Measurements from ENCODE around the gene APRT. TPM values are rescaled to one million over a fixed set of nuclear protein-coding genes. Genes with fewer than 3 reads are reported as not detected.

APRT gene
- total and polyA plus RNA-seq, 9 of the 15 experiments (the other 6 are each of a cell fraction or from before 2014, with no cell fraction given): 41.7 to 409 (median 146) TPM

- peak; percentile 67; the same call in 1 of the 2 replicates for TF ChIP-seq ZBTB9 (CRISPR knock-in tag; IDR thresholded peaks at IDR 0.05)
- no peak for TF ChIP-seq ZNF507 (tag; conservative IDR thresholded peaks at IDR 0.05)
- TF ChIP-seq BHLHE40 (IDR thresholded peaks at IDR 0.05; ENCODE audit: low read length): peak; percentile 56
- TF ChIP-seq HDAC3 (IDR thresholded peaks at IDR 0.05; ENCODE audit: borderline replicate concordance, partially characterized antibody): no peak
- no peak for TF ChIP-seq MYC (IDR thresholded peaks at IDR 0.05; ENCODE audit: low read depth, low read length)
- TF ChIP-seq MYC (CRISPR knock-in tag; IDR thresholded peaks at IDR 0.05; ENCODE audit: borderline replicate concordance, low read depth): no peak
- TF ChIP-seq LEF1 (IDR thresholded peaks at IDR 0.05): no peak
- TF ChIP-seq PTTG1 (tag; IDR thresholded peaks at IDR 0.05; ENCODE audit: low read depth): no peak
- TF ChIP-seq UBTF (IDR thresholded peaks at IDR 0.05; ENCODE audit: borderline replicate concordance in 1 of 2, low read depth in 2 of 2, low read length in 2 of 2): no peak; a peak in 1 of 4 replicates
- peak; percentile 65 for TF ChIP-seq SMAD4 (CRISPR knock-in tag; conservative IDR thresholded peaks at IDR 0.05)
- TF ChIP-seq ZC3H4 (CRISPR knock-in tag; IDR thresholded peaks at IDR 0.05; ENCODE audit: borderline replicate concordance): peak; percentile 35; the same call in 1 of the 2 replicates
- no peak for TF ChIP-seq SMARCA5 (IDR thresholded peaks at IDR 0.05)
- TF ChIP-seq ZBTB1 (CRISPR knock-in tag; IDR thresholded peaks at IDR 0.05; ENCODE audit: borderline replicate concordance, low read depth): 0 out of 2 replicates have a peak, but pooled peaks have one; percentile 53
- TF ChIP-seq SP1 (CRISPR knock-in tag; IDR thresholded peaks at IDR 0.05): no peak
- TF ChIP-seq ZBTB17 (CRISPR knock-in tag; IDR thresholded peaks at IDR 0.05): peak; percentile 33; the same call in 1 of the 2 replicates
- TF ChIP-seq TEAD2 (tag; IDR thresholded peaks at IDR 0.05): 0 out of 2 replicates have a peak, but pooled peaks have one; percentile 29
- TF ChIP-seq E2F6 (IDR thresholded peaks at IDR 0.05; ENCODE audit: borderline replicate concordance in 1 of 2, extremely low read depth in 1 of 2, insufficient read depth in 1 of 2, insufficient read length in 1 of 2, low read depth in 1 of 2, low read length in 1 of 2, poor library complexity in 1 of 2, severe bottlenecking in 1 of 2): peak in 1 of 2 experiments; percentile 21
- peak; percentile 19 for TF ChIP-seq NFYB (IDR thresholded peaks at IDR 0.05; ENCODE audit: extremely low read depth, insufficient read length)
- TF ChIP-seq SIN3A (IDR thresholded peaks at IDR 0.05; ENCODE audit: borderline replicate concordance in 2 of 2, control insufficient read depth in 1 of 2, low read depth in 2 of 2, low read length in 2 of 2): peak in 1 of 2 experiments; percentile 80; a peak in 2 of 4 replicates
- no peak for TF ChIP-seq FOXA1 (IDR thresholded peaks at IDR 0.05; ENCODE audit: borderline replicate concordance)
- TF ChIP-seq MAZ (CRISPR knock-in tag; conservative IDR thresholded peaks at IDR 0.05 in 1 of 2, IDR thresholded peaks at IDR 0.05 in 1 of 2): peak in 1 of 2 experiments; percentile 33; a peak in 2 of 4 replicates
- no peak for TF ChIP-seq CAMTA2 (CRISPR knock-in tag; conservative IDR thresholded peaks at IDR 0.05)
Observed at GRCh38 chr16:88772871-88773811, 38.6 kb downstream of the APRT start (continued).
